GM06990 (cell line): ENCODE measurements around the gene NAV3.

ENCODE experiments used
- DNase-seq: peaks from one replicate; pipeline ENCODE4 v3.0.0-alpha.2; 2011; ENCODE audit not compliant: insufficient read length; ENCODE audit errors: extremely low read depth
- H3K27me3 ChIP-seq: replicated peaks from 2 replicates; pipeline ENCODE4 v1.6.0; 2011; ENCODE audit warnings: low read length; ENCODE audit not compliant: control insufficient read depth, insufficient read depth
- H3K36me3 ChIP-seq: 2 replicates; pipeline ENCODE4 v1.5.1; 2011; ENCODE audit warnings: low read length; ENCODE audit not compliant: control insufficient read depth, insufficient read depth
- H3K4me3 ChIP-seq: replicated peaks from 2 replicates; pipeline ENCODE4 v1.5.1; 2011; ENCODE audit warnings: low read depth, mild to moderate bottlenecking, control low read depth, low read length
- CTCF ChIP-seq: IDR thresholded peaks from 2 replicates; pipeline ENCODE4 v1.5.1; 2011; ENCODE audit warnings: low read length, control low read depth, mild to moderate bottlenecking, inconsistent platforms; ENCODE audit not compliant: insufficient read depth, poor library complexity, severe bottlenecking

Gene NAV3

GRCh38 chr12:77893918-77894317 lies 63.2 kb downstream of the NAV3 start:
- Histone ChIP-seq H3K27me3 (no peaks in the 10 kb centered on the region), H3K4me3 (no peak overlapping the region), H3K36me3 (no peaks in the 10 kb centered on the region)
- no peak for TF ChIP-seq CTCF
- DNase-seq: no peak

GRCh38 chr12:77894556-77894955 lies 63.9 kb downstream of the NAV3 start:
- Histone ChIP-seq H3K27me3 (no peaks in the 10 kb centered on the region), H3K4me3 (no peak overlapping the region), H3K36me3 (no peaks in the 10 kb centered on the region)
- no peak for TF ChIP-seq CTCF
- DNase-seq: no peak

- no peaks in the 10 kb centered on the region for H3K27me3 ChIP-seq
- TF ChIP-seq CTCF: no peak
- DNase-seq: no peak
- H3K4me3 ChIP-seq: no peak overlapping the region
- H3K36me3 ChIP-seq: no peaks in the 10 kb centered on the region
These were observed 65.0 kb downstream of the NAV3 start for GRCh38 chr12:77895699-77896098.

- no peak for DNase-seq
- TF ChIP-seq CTCF: no peak
- no peaks in the 10 kb centered on the region for H3K27me3 ChIP-seq
These were observed 77.2 kb downstream of the NAV3 start for GRCh38 chr12:77907936-77908335.

GRCh38 chr12:77914081-77914488 lies 83.4 kb downstream of the NAV3 start:
- DNase-seq: no peak
- no peaks in the 10 kb centered on the region for H3K27me3 ChIP-seq
- H3K4me3 ChIP-seq: no peak overlapping the region
- H3K36me3 ChIP-seq: no peaks in the 10 kb centered on the region
- no peak for TF ChIP-seq CTCF

More at GRCh38 chr12:77907936-77908335, 77.2 kb downstream of the NAV3 start:
- Histone ChIP-seq H3K36me3 (no peaks in the 10 kb centered on the region), H3K4me3 (no peak overlapping the region)

- H3K27me3 ChIP-seq: no peaks in the 10 kb centered on the region
- no peak for TF ChIP-seq CTCF
- no peak for DNase-seq
- no peak overlapping the region for H3K4me3 ChIP-seq
- H3K36me3 ChIP-seq: no peaks in the 10 kb centered on the region
These were observed 84.4 kb downstream of the NAV3 start for GRCh38 chr12:77915071-77915600.
